Tibial artery (tissue), 4 donors: ENCODE data around the gene LILRA1.
"Not testable (repeated sequence)": the region's sequence is repeated elsewhere in the genome, so short reads cannot be mapped to it uniquely, and the experiment has no call there.

ENCODE experiments used
- DNase-seq, 2 donors: peaks; one replicate each; pipeline ENCODE4 v3.0.0-alpha.2; 2019
- H3K27ac ChIP-seq, 2 donors: fragments of 200-600 bp; sonication (generic) in 1 of 2; 1 replicate in 1 of 2; 2 replicates in 1 of 2; pipeline ENCODE4 v1.5.1; 2018 to 2019; ENCODE audit warnings: mild to moderate bottlenecking in 1 of 2
- H3K27me3 ChIP-seq, 2 donors: fragments of 200-600 bp; sonication (generic) in 1 of 2; one replicate each; pipeline versions ENCODE4 v1.5.1 to v1.6.0; 2016 to 2019
- H3K36me3 ChIP-seq, 3 donors: fragments of 200-600 bp; sonication (generic) in 2 of 3; one replicate each; pipeline ENCODE4 v1.5.1; 2016 to 2019; ENCODE audit warnings: mild to moderate bottlenecking in 2 of 3
- H3K4me1 ChIP-seq, 4 donors: fragments of 200-600 bp; sonication (generic) in 2 of 4; 1 replicate in 3 of 4; 2 replicates in 1 of 4; pipeline ENCODE4 v1.5.1; 2016 to 2019
- H3K4me3 ChIP-seq, 2 donors: fragments of 200-600 bp; sonication (generic) in 1 of 2; 1 replicate in 1 of 2; 2 replicates in 1 of 2; pipeline ENCODE4 v1.5.1; 2018 to 2019; ENCODE audit warnings: mild to moderate bottlenecking in 2 of 2
- H3K9me3 ChIP-seq, 3 donors: fragments of 200-600 bp; sonication (generic) in 1 of 3; one replicate each; pipeline ENCODE4 v1.5.1; 2016 to 2019
- CTCF ChIP-seq, 2 experiments: fragments of 200-600 bp in 1 of 2; fragments of 450-650 bp in 1 of 2; IDR thresholded peaks; one replicate each; pipeline ENCODE4 v1.5.1; 2017 to 2019; ENCODE audit warnings: antibody characterized with exemption in 2 of 2, mild to moderate bottlenecking in 1 of 2, moderate library complexity in 1 of 2
- intact Hi-C: fragments of 100-400 bp; cut with DNase I; formaldehyde crosslinking; loops from one replicate; pipeline ENCODE4 v1.15.0; 2023; ENCODE audit warnings: low total_unique reads

LILRA1 gene

DNA sequence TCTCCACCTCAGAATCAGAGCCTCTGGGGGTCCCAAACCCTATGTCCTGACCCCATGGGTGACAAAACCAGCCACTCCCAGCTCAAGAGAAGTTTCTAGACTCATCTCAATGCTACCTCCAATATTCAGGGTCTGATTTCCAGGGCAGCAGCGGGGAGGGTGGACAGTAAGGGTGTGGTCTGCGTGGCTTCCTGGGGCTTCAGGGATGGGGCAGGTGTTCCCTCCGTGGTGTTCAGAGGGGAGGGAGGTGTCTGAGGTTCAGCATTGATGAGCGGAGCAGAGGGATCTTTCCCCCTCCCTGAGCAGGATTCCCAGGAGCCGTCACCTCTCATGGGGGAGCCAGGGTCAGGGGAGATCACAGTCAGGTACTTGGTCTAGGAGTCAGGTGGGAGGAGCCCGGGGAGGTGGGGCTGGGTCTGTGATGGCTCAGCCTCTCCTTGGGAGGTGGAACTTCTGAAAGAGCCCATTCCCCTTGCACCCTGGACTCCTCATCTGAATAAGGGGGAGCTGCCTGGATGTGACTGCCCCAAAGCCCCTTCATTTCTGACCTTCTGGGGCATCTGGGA lies 16.9 kb upstream of the LILRA1 start:
- no peak overlapping the region for H3K27ac ChIP-seq
- H3K9me3 ChIP-seq, result no peaks in the 10 kb centered on the region
- TF ChIP-seq CTCF (IDR thresholded peaks at IDR 0.05), result no peak
- no peak overlapping the region for H3K4me3 ChIP-seq
- intact Hi-C loops, result loop anchor here (2.0 kb wide), 1 partner anchor 280 kb away; no protein-coding TSS in a partner anchor
- no peaks in the 10 kb centered on the region for H3K4me1 ChIP-seq
- DNase-seq, result no peak
- H3K27me3 ChIP-seq, result no peaks in the 10 kb centered on the region
- no peaks in the 10 kb centered on the region for H3K36me3 ChIP-seq

- no peaks in the 10 kb centered on the region for H3K4me1 ChIP-seq
- no peak overlapping the region for H3K27ac ChIP-seq
- no peak for TF ChIP-seq CTCF (IDR thresholded peaks at IDR 0.05)
- no peak for DNase-seq
- intact Hi-C loops, result loop anchor here (2.0 kb wide), 1 partner anchor 281 kb away; no protein-coding TSS in a partner anchor
- H3K27me3 ChIP-seq, result no peaks in the 10 kb centered on the region
- no peak overlapping the region for H3K4me3 ChIP-seq
- no peaks in the 10 kb centered on the region for H3K9me3 ChIP-seq
- no peaks in the 10 kb centered on the region for H3K36me3 ChIP-seq
Measured at GRCh38 chr19:54577334-54577733, 16.1 kb upstream of the LILRA1 start.

GRCh38 chr19:54578268-54578667 lies 15.2 kb upstream of the LILRA1 start:
- DNase-seq, H3K9me3 ChIP-seq, H3K27me3 ChIP-seq, H3K27ac ChIP-seq, H3K4me3 ChIP-seq, H3K36me3 ChIP-seq, intact Hi-C loops, H3K4me1 ChIP-seq: not testable (repeated sequence)

DNA sequence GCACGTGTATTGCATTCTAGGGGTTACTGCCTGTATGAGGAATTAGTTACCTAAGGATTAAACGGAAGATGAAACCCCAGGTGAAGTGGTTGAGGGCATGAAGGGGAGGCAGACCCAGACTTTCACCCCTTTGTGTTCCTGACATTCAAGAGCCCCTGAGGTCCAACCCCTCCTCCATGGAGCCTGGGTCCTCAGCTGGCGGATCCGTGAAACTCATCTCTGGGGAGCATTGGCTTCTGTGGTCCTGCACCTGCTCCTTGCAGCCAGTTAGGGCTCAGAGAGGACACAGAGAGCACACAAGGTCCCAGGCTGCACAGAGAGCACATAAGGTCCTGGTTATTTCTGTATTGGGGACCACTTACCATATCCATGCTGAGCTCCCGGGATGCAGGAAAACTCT lies 7.0 kb upstream of the LILRA1 start:
- no peak for TF ChIP-seq CTCF (IDR thresholded peaks at IDR 0.05)
- intact Hi-C loops, result loop anchor here (5.0 kb wide), 1 partner anchor 304 kb away; the partner anchor contains the start of gene LILRB2
- no peak overlapping the region for H3K4me3 ChIP-seq
- H3K27me3 ChIP-seq, result no peaks in the 10 kb centered on the region
- H3K27ac ChIP-seq, result no peak overlapping the region
- H3K9me3 ChIP-seq, result peaks cover 0 to 10% (median 0%) of the 10 kb centered on the region in 3 donors
- H3K4me1 ChIP-seq, result no peaks in the 10 kb centered on the region
- no peak for DNase-seq
- H3K36me3 ChIP-seq, result no peaks in the 10 kb centered on the region

DNA sequence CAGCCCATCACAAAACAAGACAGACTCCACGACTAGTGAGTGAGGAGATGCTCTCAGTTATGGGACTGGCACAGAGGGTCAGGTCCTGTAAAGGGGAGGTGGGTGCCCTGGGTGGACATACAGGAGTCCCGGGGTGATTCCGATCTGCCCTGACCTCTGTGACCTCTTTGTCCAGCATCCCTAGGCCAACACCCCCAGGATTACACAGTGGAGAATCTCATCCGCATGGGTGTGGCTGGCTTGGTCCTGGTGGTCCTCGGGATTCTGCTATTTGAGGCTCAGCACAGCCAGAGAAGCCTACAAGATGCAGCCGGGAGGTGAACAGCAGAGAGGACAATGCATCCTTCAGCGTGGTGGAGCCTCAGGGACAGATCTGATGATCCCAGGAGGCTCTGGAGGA lies 6.4 kb upstream of the LILRA1 start:
- Histone ChIP-seq H3K36me3 (no peaks in the 10 kb centered on the region), H3K27me3 (no peaks in the 10 kb centered on the region), H3K4me1 (no peaks in the 10 kb centered on the region), H3K4me3 (no peak overlapping the region), H3K9me3 (peaks cover 0 to 16% (median 0%) of the 10 kb centered on the region in 3 donors), H3K27ac (no peak overlapping the region)
- intact Hi-C loops, result loop anchor here (5.0 kb wide), 1 partner anchor 305 kb away; the partner anchor contains the start of gene LILRB2
- DNase-seq, result no peak
- TF ChIP-seq CTCF (IDR thresholded peaks at IDR 0.05), result no peak

DNA sequence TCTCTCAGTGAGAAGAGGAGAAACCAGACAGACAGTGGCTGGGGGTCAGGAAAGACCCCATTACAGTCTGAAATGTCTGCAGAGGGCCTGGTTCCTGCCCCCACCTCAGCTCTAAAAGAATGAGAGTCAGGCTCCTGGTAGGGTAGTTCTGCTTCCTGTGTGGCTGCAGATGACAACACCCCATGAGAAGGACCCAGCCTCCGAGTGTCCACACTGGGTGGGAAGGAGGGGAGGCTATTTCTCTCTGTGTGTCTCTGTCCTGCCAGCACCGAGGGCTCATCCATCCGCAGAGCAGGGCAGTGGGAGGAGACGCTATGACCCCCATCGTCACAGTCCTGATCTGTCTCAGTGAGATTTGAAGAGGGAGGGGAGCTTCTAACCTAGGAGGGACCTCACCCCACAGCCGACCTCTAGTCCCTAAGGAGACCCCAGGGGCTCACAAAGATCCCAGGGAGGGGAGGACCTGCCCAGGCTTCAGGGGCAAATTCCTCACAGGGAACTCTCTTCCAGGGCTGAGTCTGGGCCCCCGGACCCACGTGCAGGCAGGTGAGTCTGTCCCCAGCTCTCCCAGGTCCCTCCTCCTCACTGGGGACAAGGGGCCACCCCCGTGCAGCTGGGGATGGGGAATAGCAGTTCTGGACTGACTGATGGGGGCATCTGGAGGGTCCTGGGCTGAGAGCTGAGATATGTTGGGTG lies 647 bp downstream of the LILRA1 start:
- H3K4me3 ChIP-seq, H3K36me3 ChIP-seq, intact Hi-C loops, DNase-seq, H3K4me1 ChIP-seq, H3K27me3 ChIP-seq, H3K27ac ChIP-seq: not testable (repeated sequence)
- peaks cover 0 to 16% (median 0%) of the 10 kb centered on the region in 3 donors for H3K9me3 ChIP-seq
